MG63 (cell line): ENCODE data around the gene PLXND1. TPM values are rescaled to one million over a fixed set of nuclear protein-coding genes. Genes with fewer than 3 reads are reported as not detected.

Experiments used
- DNase-seq: peaks from one replicate; pipeline ENCODE4 v3.0.0-alpha.2; 2020
- H3K27me3 ChIP-seq: fragments of 250-450 bp; sonication (Bioruptor Pico); 2 replicates; pipeline ENCODE4 v1.5.1; 2020; ENCODE audit warnings: mild to moderate bottlenecking, moderate library complexity
- H3K36me3 ChIP-seq: fragments of 250-450 bp; sonication (Bioruptor Pico); 2 replicates; pipeline ENCODE4 v1.5.1; 2020; ENCODE audit warnings: mild to moderate bottlenecking, moderate library complexity
- H3K4me3 ChIP-seq: fragments of 250-450 bp; sonication (Bioruptor Pico); 2 replicates; pipeline ENCODE4 v1.5.1; 2020; ENCODE audit warnings: mild to moderate bottlenecking, moderate library complexity
- H3K9me3 ChIP-seq: fragments of 250-450 bp; sonication (Bioruptor Pico); 2 replicates; pipeline ENCODE4 v1.5.1; 2020; ENCODE audit warnings: mild to moderate bottlenecking, moderate library complexity
- total RNA-seq: library from RNA; depleted of rRNA; stranded (reverse); fragments of >200 nt; shearing (Covaris generic); gene quantifications from 2 replicates; pipeline ENCODE4 v1.2.3, GENCODE V29; 2014; ENCODE audit warnings: low replicate concordance

The PLXND1 gene
- total RNA-seq, 1 experiment from 2014 or later, result 21.9 TPM

- DNase-seq, result peak; percentile 80
Measured at GRCh38 chr3:129599607-129600006, 6.9 kb downstream of the PLXND1 start.

GRCh38 chr3:129599073-129599472 is 7.4 kb downstream of the PLXND1 start:
- Histone ChIP-seq H3K27me3 (no peaks in the 10 kb centered on the region), H3K36me3 (peaks cover 3% of the 10 kb centered on the region; the same call in 1 of the 2 replicates), H3K9me3 (no peaks in the 10 kb centered on the region), H3K4me3 (no peak overlapping the region)
- DNase-seq, result no peak

More at GRCh38 chr3:129599607-129600006, 6.9 kb downstream of the PLXND1 start:
- Histone ChIP-seq H3K36me3 (peaks cover 3% of the 10 kb centered on the region; the same call in 1 of the 2 replicates), H3K27me3 (no peaks in the 10 kb centered on the region), H3K4me3 (no peak overlapping the region), H3K9me3 (no peaks in the 10 kb centered on the region)

GRCh38 chr3:129598484-129598883 is 8.0 kb downstream of the PLXND1 start:
- DNase-seq, result no peak
- no peaks in the 10 kb centered on the region for H3K9me3 ChIP-seq

GRCh38 chr3:129598000-129598381 is 8.5 kb downstream of the PLXND1 start:
- Histone ChIP-seq H3K36me3 (peaks cover 3% of the 10 kb centered on the region; the same call in 1 of the 2 replicates), H3K27me3 (no peaks in the 10 kb centered on the region), H3K9me3 (no peaks in the 10 kb centered on the region), H3K4me3 (no peak overlapping the region)
- DNase-seq, result no peak

More at GRCh38 chr3:129598484-129598883, 8.0 kb downstream of the PLXND1 start:
- Histone ChIP-seq H3K36me3 (peaks cover 3% of the 10 kb centered on the region; the same call in 1 of the 2 replicates), H3K27me3 (no peaks in the 10 kb centered on the region), H3K4me3 (no peak overlapping the region)

- Histone ChIP-seq H3K4me3 (no peak overlapping the region), H3K9me3 (no peaks in the 10 kb centered on the region), H3K36me3 (peaks cover 3% of the 10 kb centered on the region; the same call in 1 of the 2 replicates), H3K27me3 (no peaks in the 10 kb centered on the region)
- peak; percentile 70 for DNase-seq
Measured at GRCh38 chr3:129597087-129597999, 9.1 kb downstream of the PLXND1 start.

- Histone ChIP-seq H3K4me3 (peak overlapping the region; percentile 8; the same call in 1 of the 2 replicates), H3K27me3 (no peaks in the 10 kb centered on the region), H3K36me3 (peaks cover 3% of the 10 kb centered on the region; the same call in 1 of the 2 replicates), H3K9me3 (no peaks in the 10 kb centered on the region)
- peak; percentile 96 for DNase-seq
Measured at GRCh38 chr3:129596194-129597086, 10.0 kb downstream of the PLXND1 start.

GRCh38 chr3:129595544-129596193 is 10.8 kb downstream of the PLXND1 start:
- DNase-seq, result peak; percentile 38
- no peaks in the 10 kb centered on the region for H3K9me3 ChIP-seq
- H3K4me3 ChIP-seq, result peak overlapping the region; percentile 8; the same call in 1 of the 2 replicates
- peaks cover 3% of the 10 kb centered on the region; the same call in 1 of the 2 replicates for H3K36me3 ChIP-seq
- no peaks in the 10 kb centered on the region for H3K27me3 ChIP-seq

- Histone ChIP-seq H3K36me3 (peaks cover 3% of the 10 kb centered on the region; the same call in 1 of the 2 replicates), H3K27me3 (no peaks in the 10 kb centered on the region), H3K9me3 (no peaks in the 10 kb centered on the region)
Measured at GRCh38 chr3:129594907-129595390, 11.5 kb downstream of the PLXND1 start.

GRCh38 chr3:129594409-129594808 is 12.1 kb downstream of the PLXND1 start:
- no peaks in the 10 kb centered on the region for H3K27me3 ChIP-seq
- H3K36me3 ChIP-seq, result peaks cover 3% of the 10 kb centered on the region; the same call in 1 of the 2 replicates
- no peak overlapping the region for H3K4me3 ChIP-seq
- DNase-seq, result no peak
- H3K9me3 ChIP-seq, result no peaks in the 10 kb centered on the region

More at GRCh38 chr3:129594907-129595390, 11.5 kb downstream of the PLXND1 start:
- no peak overlapping the region for H3K4me3 ChIP-seq
- no peak for DNase-seq

GRCh38 chr3:129593595-129594339 is 12.7 kb downstream of the PLXND1 start:
- DNase-seq, result no peak
- H3K36me3 ChIP-seq, result peaks cover 3% of the 10 kb centered on the region; the same call in 1 of the 2 replicates
- H3K27me3 ChIP-seq, result no peaks in the 10 kb centered on the region
- H3K9me3 ChIP-seq, result no peaks in the 10 kb centered on the region
- H3K4me3 ChIP-seq, result no peak overlapping the region

GRCh38 chr3:129593230-129593594 is 13.3 kb downstream of the PLXND1 start:
- H3K36me3 ChIP-seq, result peaks cover 3% of the 10 kb centered on the region; the same call in 1 of the 2 replicates
- H3K27me3 ChIP-seq, result no peaks in the 10 kb centered on the region
- no peak for DNase-seq
- H3K9me3 ChIP-seq, result no peaks in the 10 kb centered on the region
- H3K4me3 ChIP-seq, result no peak overlapping the region

GRCh38 chr3:129592381-129593131 is 13.9 kb downstream of the PLXND1 start:
- Histone ChIP-seq H3K9me3 (no peaks in the 10 kb centered on the region), H3K4me3 (no peak overlapping the region), H3K36me3 (peaks cover 3% of the 10 kb centered on the region; the same call in 1 of the 2 replicates), H3K27me3 (no peaks in the 10 kb centered on the region)
- DNase-seq, result no peak

- no peak for DNase-seq
- Histone ChIP-seq H3K27me3 (no peaks in the 10 kb centered on the region), H3K9me3 (no peaks in the 10 kb centered on the region)
Measured at GRCh38 chr3:129591932-129592331, 14.5 kb downstream of the PLXND1 start.

GRCh38 chr3:129590215-129590614 is 16.3 kb downstream of the PLXND1 start:
- Histone ChIP-seq H3K9me3 (no peaks in the 10 kb centered on the region), H3K36me3 (peaks cover 7% of the 10 kb centered on the region), H3K4me3 (no peak overlapping the region), H3K27me3 (no peaks in the 10 kb centered on the region)
- DNase-seq, result no peak

More at GRCh38 chr3:129591932-129592331, 14.5 kb downstream of the PLXND1 start:
- Histone ChIP-seq H3K36me3 (peaks cover 3% of the 10 kb centered on the region; the same call in 1 of the 2 replicates), H3K4me3 (no peak overlapping the region)
